Measurements from ENCODE around the gene CD40. TPM values are rescaled to one million over a fixed set of nuclear protein-coding genes. Genes with fewer than 3 reads are reported as not detected.

CD40 gene
- total and polyA plus RNA-seq, 2 of the 8 experiments (the other 6 are each of a cell fraction or from before 2014, with no cell fraction given) = 14.5 to 18.8 TPM

- TF ChIP-seq POU5F1 (IDR thresholded peaks at IDR 0.05; ENCODE audit: low read depth, low read length) = no peak
- TF ChIP-seq PHF8 (conservative IDR thresholded peaks at IDR 0.05; ENCODE audit: low read depth, low read length) = no peak
These were observed 51.4 kb downstream of the CD40 start (continued) for GRCh38 chr20:46169245-46170171.

Measured in H1 (cell line).